Bronchial epithelial cell (primary cell): Measurements from ENCODE around the gene DNAH1. TPM values are rescaled to one million over a fixed set of nuclear protein-coding genes. Genes with fewer than 3 reads are reported as not detected.
A peak's percentile ranks its signal among the peaks of the same experiment; 100 is the strongest.

Experiments
- DNase-seq: peaks from one replicate; pipeline ENCODE4 v3.0.0-alpha.2; 2010; ENCODE audit warnings: low read depth
- FAIRE-seq: peaks from 2 replicates; lab custom pipeline; 2011; peaks lifted over from hg19 to GRCh38; lab: Jason Lieb, UNC
- H3K27me3 ChIP-seq: 2 replicates; pipeline ENCODE4 v1.5.1; 2011; ENCODE audit warnings: low read length; ENCODE audit not compliant: control insufficient read depth, insufficient read depth
- H3K36me3 ChIP-seq: 2 replicates; pipeline ENCODE4 v1.5.1; 2011; ENCODE audit warnings: low read length; ENCODE audit not compliant: control insufficient read depth, insufficient read depth
- H3K4me3 ChIP-seq: 2 replicates; pipeline ENCODE4 v1.5.1; 2011; ENCODE audit warnings: mild to moderate bottlenecking, low read depth, low read length, control low read depth
- CTCF ChIP-seq: IDR thresholded peaks from 2 replicates; pipeline ENCODE4 v1.5.1; 2011; ENCODE audit warnings: mild to moderate bottlenecking, moderate library complexity, low read length, control low read depth, inconsistent platforms; ENCODE audit not compliant: insufficient read depth, severe bottlenecking
- total RNA-seq: library from RNA; depleted of rRNA; stranded (reverse); fragments of >200 nt; gene quantifications from 2 replicates; pipeline ENCODE4 v1.2.1, GENCODE V29; 2014

DNAH1 gene
- total RNA-seq, 1 donor from 2014 or later = 0.79 TPM

- FAIRE-seq = no peak
- no peak for TF ChIP-seq CTCF
- DNase-seq = no peak
- Histone ChIP-seq H3K36me3 (no peaks in the 10 kb centered on the region), H3K4me3 (no peak overlapping the region), H3K27me3 (no peaks in the 10 kb centered on the region)
These were observed 72.8 kb downstream of the DNAH1 start for GRCh38 chr3:52388933-52389332.

GRCh38 chr3:52391096-52391495 lies 75.0 kb downstream of the DNAH1 start:
- FAIRE-seq (peak; percentile 62), DNase-seq (no peak)
- H3K27me3 ChIP-seq = no peaks in the 10 kb centered on the region
- no peak for TF ChIP-seq CTCF
- H3K36me3 ChIP-seq = no peaks in the 10 kb centered on the region
- H3K4me3 ChIP-seq = no peak overlapping the region

- Histone ChIP-seq H3K36me3 (no peaks in the 10 kb centered on the region), H3K4me3 (no peak overlapping the region), H3K27me3 (no peaks in the 10 kb centered on the region)
- FAIRE-seq = no peak
- no peak for TF ChIP-seq CTCF
- no peak for DNase-seq
These were observed 76.3 kb downstream of the DNAH1 start for GRCh38 chr3:52392216-52392930.

- H3K36me3 ChIP-seq = no peaks in the 10 kb centered on the region
- TF ChIP-seq CTCF = no peak
- DNase-seq = no peak
- no peaks in the 10 kb centered on the region for H3K27me3 ChIP-seq
- FAIRE-seq = no peak
- H3K4me3 ChIP-seq = no peak overlapping the region
These were observed 77.2 kb downstream of the DNAH1 start for GRCh38 chr3:52393131-52393807.

- no peak for TF ChIP-seq CTCF
- Histone ChIP-seq H3K36me3 (no peaks in the 10 kb centered on the region), H3K27me3 (no peaks in the 10 kb centered on the region), H3K4me3 (no peak overlapping the region)
- FAIRE-seq (no peak), DNase-seq (no peak)
These were observed 78.0 kb downstream of the DNAH1 start for GRCh38 chr3:52393959-52394670.
